GM18951 (cell line): ENCODE measurements around the gene ATP2A1.

ENCODE experiments used
- POLR2A ChIP-seq: IDR thresholded peaks from 4 replicates; pipeline ENCODE4 v1.6.1; 2011; ENCODE audit warnings: mild to moderate bottlenecking; ENCODE audit not compliant: insufficient read length, insufficient read depth; ENCODE audit errors: extremely low read depth
- in situ Hi-C: fragments of 300-500 bp; cut with MboI; formaldehyde crosslinking; loops from one replicate; pipeline ENCODE4 v1.12.0; 2022; ENCODE audit warnings: low sequenced_read_pairs, mixed read lengths, inconsistent platforms; ENCODE audit not compliant: unreplicated experiment

The ATP2A1 gene

DNA sequence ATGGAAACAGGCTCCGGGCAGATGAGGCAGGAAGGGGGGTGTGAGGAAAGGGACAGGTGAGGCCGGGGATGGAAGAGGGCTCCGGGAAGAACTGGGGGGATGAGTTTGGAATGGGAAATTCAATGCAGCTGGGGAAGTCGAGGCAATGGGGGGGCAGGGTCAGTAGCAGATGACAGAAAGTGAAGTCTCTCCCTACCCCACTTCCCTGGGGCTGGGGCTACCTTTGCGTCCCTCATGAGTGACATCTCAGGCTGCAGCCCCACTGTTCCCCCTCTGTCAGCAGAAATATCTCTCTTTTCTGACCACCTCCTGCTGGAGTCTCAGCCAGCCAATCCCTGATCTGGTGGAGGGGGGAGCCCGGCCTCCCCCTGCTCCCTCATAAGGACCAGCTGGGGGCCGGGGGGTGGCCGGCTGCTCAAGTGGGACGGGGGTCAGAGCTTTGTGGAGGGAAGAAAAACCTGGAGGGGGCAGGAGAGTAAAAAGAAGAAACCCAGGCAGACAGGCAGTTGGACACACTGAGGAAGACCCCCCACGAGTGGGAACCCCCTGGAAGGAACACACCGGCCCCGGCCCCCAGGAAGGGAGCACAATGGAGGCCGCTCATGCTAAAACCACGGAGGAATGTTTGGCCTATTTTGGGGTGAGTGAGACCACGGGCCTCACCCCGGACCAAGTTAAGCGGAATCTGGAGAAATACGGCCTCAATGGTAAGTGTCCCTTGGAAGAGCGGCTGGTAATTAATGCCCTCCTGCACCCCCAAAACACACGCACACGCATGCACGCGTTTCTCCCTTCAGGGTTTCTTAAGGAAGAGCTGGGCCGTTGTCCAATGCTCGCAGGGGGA, at the start of gene ATP2A1:
ATP2A1 (plus strand) TSS at position 406 of the 844 bp plus-strand sequence; CDS start at position 590, 184 bp downstream.
- in situ Hi-C loops, result no loop called here
- TF ChIP-seq POLR2A, result no peak

DNA sequence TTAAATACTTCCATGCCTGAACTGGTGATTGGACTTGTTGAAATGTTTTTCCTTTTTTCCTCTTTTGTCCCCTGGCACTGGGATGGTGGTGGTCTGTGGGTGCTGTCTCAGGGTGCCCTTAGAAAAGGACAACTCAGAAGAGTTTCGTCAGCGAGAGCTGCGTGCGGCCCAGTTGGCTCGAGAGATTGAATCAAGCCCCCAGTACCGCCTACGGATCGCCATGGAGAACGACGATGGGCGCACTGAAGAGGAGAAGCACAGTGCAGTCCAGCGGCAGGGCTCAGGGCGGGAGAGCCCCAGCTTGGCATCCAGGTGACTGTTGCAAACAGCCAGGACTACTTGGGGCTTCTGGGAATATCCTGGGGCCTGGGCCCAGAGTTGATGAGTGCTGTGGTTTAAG, 48.5 kb upstream of the ATP2A1 start:
- no peak for TF ChIP-seq POLR2A
- in situ Hi-C loops, result no loop called here

DNA sequence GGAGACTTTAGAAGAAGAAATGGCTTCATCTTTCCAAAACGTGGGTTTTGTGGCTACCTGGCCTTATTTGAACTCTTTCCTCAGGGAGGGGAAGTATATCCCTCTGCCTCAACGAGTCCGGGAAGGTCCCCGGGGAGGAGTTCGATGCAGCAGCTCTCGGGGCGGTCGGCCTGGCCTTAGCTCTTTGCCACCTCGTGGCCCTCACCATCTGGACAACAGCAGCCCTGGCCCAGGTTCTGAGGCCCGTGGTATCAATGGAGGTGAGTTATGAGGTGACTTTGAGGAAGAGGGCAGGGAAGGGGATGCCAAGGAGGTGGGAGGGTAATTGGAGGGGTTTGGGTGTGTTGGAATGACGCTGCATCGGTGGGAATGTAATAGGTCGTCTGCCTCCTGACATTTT, 47.8 kb upstream of the ATP2A1 start:
- in situ Hi-C loops, result no loop called here
- no peak for TF ChIP-seq POLR2A

DNA sequence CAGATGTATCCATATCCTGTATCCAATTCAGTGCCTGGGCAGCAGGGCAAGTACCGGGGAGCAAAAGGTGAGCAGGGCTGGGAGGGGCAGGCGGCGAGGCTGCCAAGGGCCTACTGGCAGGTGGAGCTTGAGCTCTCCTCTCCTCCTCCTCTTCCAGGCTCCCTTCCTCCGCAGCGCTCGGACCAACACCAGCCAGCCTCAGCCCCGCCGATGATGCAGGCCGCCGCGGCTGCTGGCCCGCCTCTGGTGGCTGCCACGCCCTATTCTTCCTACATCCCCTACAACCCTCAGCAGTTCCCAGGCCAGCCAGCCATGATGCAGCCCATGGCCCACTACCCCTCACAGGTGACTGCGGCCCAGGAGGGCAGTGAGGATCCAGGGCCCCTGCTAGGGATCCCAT, 43.9 kb upstream of the ATP2A1 start:
- TF ChIP-seq POLR2A, result no peak
- in situ Hi-C loops, result no loop called here

DNA sequence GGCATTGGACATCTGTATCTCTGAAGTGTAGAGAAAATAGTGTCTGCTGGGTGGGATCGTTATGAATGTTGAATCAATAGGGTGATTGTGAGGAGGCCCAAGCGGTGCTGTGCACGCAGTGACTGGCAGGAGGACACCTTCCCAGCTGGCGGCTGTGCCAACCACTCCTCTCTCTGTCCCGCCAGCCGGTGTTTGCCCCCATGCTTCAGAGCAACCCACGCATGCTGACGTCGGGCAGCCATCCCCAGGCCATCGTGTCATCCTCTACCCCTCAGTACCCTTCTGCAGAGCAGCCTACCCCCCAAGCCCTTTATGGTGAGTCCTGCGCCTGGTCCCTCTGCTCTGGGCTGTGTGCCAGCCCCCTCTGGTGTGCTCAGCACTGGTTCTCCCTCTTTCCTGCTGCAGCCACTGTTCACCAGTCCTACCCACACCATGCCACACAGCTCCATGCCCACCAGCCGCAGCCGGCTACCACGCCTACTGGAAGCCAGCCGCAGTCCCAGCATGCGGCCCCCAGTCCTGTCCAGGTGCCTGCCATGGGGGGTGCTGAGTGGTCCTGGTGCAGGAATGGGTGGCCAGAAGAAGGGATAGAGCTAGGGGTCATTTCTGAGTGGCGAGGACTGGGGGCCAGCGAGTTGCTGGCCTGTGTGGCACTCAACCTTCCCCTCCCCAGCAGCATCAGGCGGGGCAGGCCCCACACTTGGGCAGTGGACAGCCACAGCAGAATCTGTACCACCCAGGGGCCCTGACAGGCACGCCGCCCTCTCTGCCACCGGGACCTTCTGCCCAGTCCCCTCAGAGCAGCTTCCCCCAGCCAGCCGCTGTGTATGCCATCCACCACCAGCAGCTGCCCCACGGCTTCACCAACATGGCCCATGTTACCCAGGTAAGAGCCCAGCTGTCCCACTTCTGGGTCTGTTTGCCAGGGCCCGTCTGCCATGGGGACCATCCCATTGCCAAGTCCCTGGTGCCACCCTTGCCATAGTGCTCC, 43.1 kb upstream of the ATP2A1 start:
- in situ Hi-C loops, result no loop called here
- TF ChIP-seq POLR2A, result no peak

DNA sequence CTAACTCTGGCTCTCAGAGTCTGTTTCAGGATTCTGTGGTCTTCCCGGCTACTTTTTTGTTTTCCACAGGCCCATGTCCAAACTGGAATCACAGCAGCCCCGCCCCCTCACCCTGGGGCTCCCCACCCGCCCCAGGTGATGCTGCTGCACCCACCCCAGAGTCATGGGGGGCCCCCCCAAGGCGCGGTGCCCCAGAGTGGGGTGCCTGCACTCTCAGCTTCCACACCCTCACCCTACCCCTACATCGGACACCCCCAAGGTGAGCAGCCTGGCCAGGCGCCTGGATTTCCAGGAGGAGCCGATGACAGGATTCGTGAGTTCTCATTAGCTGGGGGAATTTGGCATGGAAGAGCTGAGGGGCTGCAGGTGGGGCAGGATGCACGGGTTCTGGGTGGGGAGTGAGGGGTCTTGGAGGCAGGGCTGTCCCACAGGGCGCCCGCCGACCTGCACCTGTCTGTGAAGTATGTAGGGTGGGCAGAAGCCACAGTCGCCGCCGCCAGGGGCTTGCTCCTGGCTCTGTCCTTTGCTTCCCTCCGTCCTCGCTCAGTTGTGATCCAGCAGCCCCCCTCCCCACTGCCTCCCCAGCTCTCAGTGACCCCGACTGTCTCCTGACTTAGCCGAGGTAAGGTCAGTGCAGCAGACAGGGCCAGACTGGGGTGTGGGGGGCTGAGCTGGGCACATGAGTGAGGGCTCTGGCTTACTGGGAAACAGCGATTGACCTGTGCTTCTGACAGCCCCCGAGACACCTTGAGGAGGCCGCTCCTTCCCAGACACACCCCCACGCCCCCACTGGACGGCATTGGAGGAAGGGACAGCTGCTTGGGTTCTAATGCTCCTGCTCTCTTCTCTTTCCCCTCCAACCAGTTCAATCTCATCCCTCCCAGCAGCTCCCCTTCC, 42.2 kb upstream of the ATP2A1 start:
- in situ Hi-C loops, result no loop called here
- TF ChIP-seq POLR2A, result no peak

DNA sequence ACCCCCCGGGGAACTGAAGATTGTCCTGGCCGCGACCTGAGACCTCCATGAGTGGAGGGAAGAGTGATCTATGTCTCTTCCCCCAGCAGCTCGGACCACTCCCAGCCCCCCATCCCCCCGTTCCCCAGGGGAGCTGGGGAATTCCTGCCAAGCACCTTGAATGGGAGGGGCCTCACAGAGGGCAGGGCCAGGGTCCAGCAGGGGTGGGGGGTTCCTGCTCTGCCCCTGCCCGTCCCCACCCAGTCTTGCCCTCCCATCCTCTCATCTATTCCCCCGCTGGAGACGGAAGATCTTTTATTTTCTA, 41.6 kb upstream of the ATP2A1 start:
- in situ Hi-C loops, result no loop called here

DNA sequence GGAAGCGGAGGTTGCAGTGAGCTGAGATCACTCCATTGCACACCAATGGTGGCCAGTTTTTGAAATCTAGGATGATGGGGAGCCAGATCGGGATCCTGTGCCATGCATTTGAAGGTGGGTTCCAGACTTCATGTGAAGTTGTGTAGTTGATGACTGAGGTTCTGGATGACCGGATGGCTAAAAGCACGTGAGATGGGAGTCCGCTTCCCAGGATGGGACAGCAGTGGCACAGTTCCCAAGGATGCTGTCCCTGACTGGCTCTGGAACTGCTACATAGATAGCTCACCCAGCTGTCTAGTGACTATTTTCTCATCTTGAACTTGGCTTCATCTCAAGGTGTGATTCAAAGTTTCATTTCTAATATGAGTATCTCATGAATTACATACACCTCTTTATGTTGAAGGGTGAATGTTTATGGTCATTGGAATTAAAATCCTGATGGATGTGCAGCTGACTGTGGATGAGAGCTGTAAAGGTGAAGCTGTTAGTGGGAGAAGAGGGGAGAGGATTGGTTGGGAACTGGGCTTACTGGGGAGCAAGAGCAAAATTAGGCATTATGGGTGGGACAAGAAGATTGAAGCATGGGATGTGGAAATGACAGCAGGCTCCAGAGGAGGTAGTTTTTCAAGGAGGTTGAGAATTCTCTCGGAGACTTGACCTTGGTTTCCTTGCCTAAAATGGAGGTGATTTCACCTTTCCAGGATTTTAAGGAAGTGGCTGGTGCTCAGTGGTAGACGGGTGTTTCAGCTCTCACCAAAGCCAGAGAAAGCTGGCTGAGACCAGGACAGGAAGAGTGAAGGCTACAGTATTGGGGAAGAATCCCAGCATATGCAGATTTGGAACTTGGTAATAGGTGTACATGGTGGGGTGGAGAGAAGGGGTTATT, 40.4 kb upstream of the ATP2A1 start:
- in situ Hi-C loops, result no loop called here
- TF ChIP-seq POLR2A, result no peak

More for the DNA sequence above, 41.6 kb upstream of the ATP2A1 start:
- no peak for TF ChIP-seq POLR2A

DNA sequence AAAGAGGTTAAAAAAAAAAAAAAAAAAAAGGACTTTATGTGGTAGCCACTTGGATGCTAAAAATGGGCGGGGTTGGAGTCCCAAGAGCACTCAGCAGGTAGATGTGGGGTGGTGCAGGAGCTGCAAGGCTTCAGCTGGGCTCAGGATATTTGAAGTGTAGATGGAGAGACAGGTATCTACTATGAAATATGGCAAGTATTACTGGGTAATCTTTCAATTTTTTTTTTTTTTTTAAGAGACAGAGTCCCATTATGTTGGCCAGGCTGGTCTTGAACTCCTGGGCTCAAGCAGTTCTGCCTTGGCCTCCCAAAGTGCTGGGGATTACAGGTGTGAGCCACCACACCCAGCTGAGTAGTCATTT, 39.8 kb upstream of the ATP2A1 start:
- in situ Hi-C loops, result no loop called here
- no peak for TF ChIP-seq POLR2A

DNA sequence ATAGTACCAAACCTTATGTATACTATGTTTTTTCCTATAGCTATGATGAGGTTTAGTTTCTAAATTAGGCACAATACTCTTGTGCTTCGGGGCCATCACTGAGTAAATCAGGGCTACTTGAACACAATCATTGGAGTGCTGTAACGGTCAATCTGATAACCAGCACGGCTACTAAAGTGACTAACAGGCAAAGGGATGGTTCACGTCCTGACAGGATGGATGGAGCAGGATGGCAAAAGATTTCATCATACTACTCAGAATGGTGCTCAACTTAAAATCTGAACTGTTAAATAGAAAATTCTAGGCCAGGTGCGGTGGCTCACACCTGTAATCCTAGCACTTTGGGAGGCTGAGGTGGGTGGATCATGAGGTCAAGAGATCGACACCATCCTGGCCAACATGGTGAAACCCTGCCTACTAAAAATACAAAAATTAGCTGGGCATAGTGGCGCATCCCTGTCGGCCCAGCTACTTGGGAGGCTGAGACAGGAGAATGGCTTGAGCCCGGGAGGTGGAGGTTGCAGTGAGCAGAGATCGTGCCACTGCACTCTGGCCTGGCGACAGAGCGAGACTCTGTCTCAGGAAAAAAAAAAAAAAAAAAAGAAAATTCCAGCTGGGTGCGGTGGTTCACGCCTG, 39.2 kb upstream of the ATP2A1 start:
- TF ChIP-seq POLR2A, result no peak
- in situ Hi-C loops, result no loop called here

DNA sequence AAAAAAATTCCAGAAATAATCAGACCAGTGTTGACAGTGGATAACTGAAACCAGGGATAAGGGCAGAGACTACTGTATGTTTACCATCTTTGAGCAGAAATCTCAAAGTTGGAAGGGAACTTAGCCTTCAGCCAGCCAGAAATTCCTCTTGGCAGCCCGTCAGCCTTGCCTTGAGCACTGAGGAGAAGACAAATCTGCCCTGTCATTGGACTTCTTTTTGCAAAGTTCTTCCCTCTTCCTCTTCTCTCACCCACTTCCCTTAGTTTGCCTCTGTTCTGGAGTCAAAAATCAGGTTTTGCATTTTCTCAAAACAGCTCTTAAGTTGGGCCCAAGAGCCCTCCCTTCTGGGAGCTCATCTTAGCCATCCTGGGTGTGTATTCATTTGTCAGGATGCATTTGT, 38.4 kb upstream of the ATP2A1 start:
- TF ChIP-seq POLR2A, result no peak
- in situ Hi-C loops, result no loop called here
